GM21786 (cell line): ENCODE results near the gene KMT5C.

Experiments used
- ATAC-seq: cut with Tn5 transposase; IDR thresholded peaks from one replicate; pipeline ENCODE4 v1.9.1; 2021; ENCODE audit not compliant: unreplicated experiment

KMT5C gene

GRCh38 chr19:55384920-55385723 is 45.4 kb downstream of the KMT5C start:
- peak; percentile 56 for ATAC-seq

- peak; percentile 61 for ATAC-seq
Observed at GRCh38 chr19:55385724-55386492, 46.2 kb downstream of the KMT5C start, which contains the start of gene RPL28. TSS of gene RPL28 (plus strand) at chr19:55385932. CDS start at chr19:55386358, 426 bp downstream.

GRCh38 chr19:55386493-55386971 is 46.9 kb downstream of the KMT5C start:
- ATAC-seq: no peak

GRCh38 chr19:55387736-55388497 is 48.2 kb downstream of the KMT5C start:
- no peak for ATAC-seq

GRCh38 chr19:55389386-55390317 is 50.0 kb downstream of the KMT5C start:
- no peak for ATAC-seq

GRCh38 chr19:55390461-55390880 is 50.8 kb downstream of the KMT5C start:
- no peak for ATAC-seq

- ATAC-seq: no peak
Observed at GRCh38 chr19:55391191-55391670, 51.6 kb downstream of the KMT5C start.

- ATAC-seq: no peak
Observed at GRCh38 chr19:55391702-55392615, 52.3 kb downstream of the KMT5C start.

- no peak for ATAC-seq
Observed at GRCh38 chr19:55392820-55393761, 53.4 kb downstream of the KMT5C start.
